Testis (tissue), 2 donors: ENCODE measurements around the gene CD28.

Experiments used
- POLR2A ChIP-seq: fragments of 450-650 bp; IDR thresholded peaks from one replicate; pipeline ENCODE4 v1.6.1; 2017; ENCODE audit warnings: antibody characterized with exemption, mild to moderate bottlenecking, moderate library complexity
- TF ChIP-seq, protein P1 (sequence below), 3 experiments: fragments of 450-650 bp in 2 of 3; fragments of 200-600 bp in 1 of 3; sonication (generic) in 1 of 3; IDR thresholded peaks; one replicate each; pipeline ENCODE4 v1.5.1; 2016 to 2019; ENCODE audit warnings: antibody characterized with exemption in 3 of 3, mild to moderate bottlenecking in 2 of 3, moderate library complexity in 1 of 3

DNA sequence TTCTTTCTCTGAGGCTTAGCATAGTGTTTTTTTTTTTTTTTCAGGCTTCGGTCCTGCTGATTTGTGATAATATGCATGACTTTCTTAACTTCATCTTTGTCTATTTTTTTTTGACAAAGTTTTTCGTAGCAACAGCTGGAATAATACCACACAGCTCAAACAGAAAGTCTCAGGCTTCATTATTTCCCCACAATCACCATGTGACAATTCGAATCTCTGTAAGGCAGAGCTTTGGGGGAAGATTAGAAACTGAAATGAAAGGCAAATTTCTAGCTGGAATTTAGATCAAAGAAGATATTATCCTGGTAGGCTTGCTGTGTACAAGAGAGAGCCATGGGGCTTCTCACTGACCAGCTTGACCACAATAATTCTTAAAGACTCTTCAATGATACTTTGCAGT lies 12.2 kb upstream of the CD28 start:
- TF ChIP-seq, protein P1, sequence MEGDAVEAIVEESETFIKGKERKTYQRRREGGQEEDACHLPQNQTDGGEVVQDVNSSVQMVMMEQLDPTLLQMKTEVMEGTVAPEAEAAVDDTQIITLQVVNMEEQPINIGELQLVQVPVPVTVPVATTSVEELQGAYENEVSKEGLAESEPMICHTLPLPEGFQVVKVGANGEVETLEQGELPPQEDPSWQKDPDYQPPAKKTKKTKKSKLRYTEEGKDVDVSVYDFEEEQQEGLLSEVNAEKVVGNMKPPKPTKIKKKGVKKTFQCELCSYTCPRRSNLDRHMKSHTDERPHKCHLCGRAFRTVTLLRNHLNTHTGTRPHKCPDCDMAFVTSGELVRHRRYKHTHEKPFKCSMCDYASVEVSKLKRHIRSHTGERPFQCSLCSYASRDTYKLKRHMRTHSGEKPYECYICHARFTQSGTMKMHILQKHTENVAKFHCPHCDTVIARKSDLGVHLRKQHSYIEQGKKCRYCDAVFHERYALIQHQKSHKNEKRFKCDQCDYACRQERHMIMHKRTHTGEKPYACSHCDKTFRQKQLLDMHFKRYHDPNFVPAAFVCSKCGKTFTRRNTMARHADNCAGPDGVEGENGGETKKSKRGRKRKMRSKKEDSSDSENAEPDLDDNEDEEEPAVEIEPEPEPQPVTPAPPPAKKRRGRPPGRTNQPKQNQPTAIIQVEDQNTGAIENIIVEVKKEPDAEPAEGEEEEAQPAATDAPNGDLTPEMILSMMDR (IDR thresholded peaks at IDR 0.05), result no peak
- no peak for TF ChIP-seq POLR2A
